Measurements from ENCODE around the gene SCARB2. TPM values are rescaled to one million over a fixed set of nuclear protein-coding genes. Genes with fewer than 3 reads are reported as not detected.

The SCARB2 gene
- total RNA-seq, 1 donor from 2014 or later = 145 TPM

GRCh38 chr4:76205476-76205875 lies 8.1 kb downstream of the SCARB2 start:
- DNase-seq (ENCODE audit: low spot score) = no peak
- ATAC-seq = no peak
- intact Hi-C loops (cut with DNase I) = no loop called here

GRCh38 chr4:76204936-76205335 lies 8.7 kb downstream of the SCARB2 start:
- no peak for ATAC-seq
- no peak for DNase-seq (ENCODE audit: low spot score)
- intact Hi-C loops (cut with DNase I) = no loop called here

- DNase-seq (ENCODE audit: low spot score) = no peak
- ATAC-seq = no peak
- intact Hi-C loops (cut with DNase I) = no loop called here
These were observed 10.1 kb downstream of the SCARB2 start for GRCh38 chr4:76203541-76203940.

GRCh38 chr4:76201276-76201675 lies 12.3 kb downstream of the SCARB2 start:
- no peak for ATAC-seq
- intact Hi-C loops (cut with DNase I) = no loop called here
- DNase-seq (ENCODE audit: low spot score) = no peak

GRCh38 chr4:76200771-76201231 lies 12.8 kb downstream of the SCARB2 start:
- intact Hi-C loops (cut with DNase I) = no loop called here
- ATAC-seq (no peak), DNase-seq (ENCODE audit: low spot score) (no peak)

GRCh38 chr4:76199664-76200211 lies 13.9 kb downstream of the SCARB2 start:
- intact Hi-C loops (cut with DNase I) = no loop called here
- peak; percentile 56 for ATAC-seq
- no peak for DNase-seq (ENCODE audit: low spot score)

GRCh38 chr4:76198411-76199237 lies 15.0 kb downstream of the SCARB2 start:
- intact Hi-C loops (cut with DNase I) = no loop called here
- ATAC-seq (peak; percentile 83), DNase-seq (ENCODE audit: low spot score) (peak; percentile 64)

GRCh38 chr4:76197971-76198410 lies 15.6 kb downstream of the SCARB2 start:
- intact Hi-C loops (cut with DNase I) = no loop called here
- ATAC-seq (peak; percentile 85), DNase-seq (ENCODE audit: low spot score) (peak; percentile 77)

- ATAC-seq = no peak
- intact Hi-C loops (cut with DNase I) = no loop called here
- no peak for DNase-seq (ENCODE audit: low spot score)
These were observed 16.4 kb downstream of the SCARB2 start for GRCh38 chr4:76197031-76197743.

GRCh38 chr4:76196376-76196775 lies 17.2 kb downstream of the SCARB2 start:
- intact Hi-C loops (cut with DNase I) = no loop called here
- ATAC-seq (no peak), DNase-seq (ENCODE audit: low spot score) (no peak)

GRCh38 chr4:76195326-76195725 lies 18.3 kb downstream of the SCARB2 start:
- intact Hi-C loops (cut with DNase I) = no loop called here
- DNase-seq (ENCODE audit: low spot score) = no peak
- no peak for ATAC-seq

GRCh38 chr4:76194325-76194724 lies 19.3 kb downstream of the SCARB2 start:
- no peak for DNase-seq (ENCODE audit: low spot score)
- intact Hi-C loops (cut with DNase I) = no loop called here
- ATAC-seq = no peak

- intact Hi-C loops (cut with DNase I) = no loop called here
- DNase-seq (ENCODE audit: low spot score) (no peak), ATAC-seq (no peak)
These were observed 21.4 kb downstream of the SCARB2 start for GRCh38 chr4:76192236-76192635.

- ATAC-seq (no peak), DNase-seq (ENCODE audit: low spot score) (no peak)
- intact Hi-C loops (cut with DNase I) = no loop called here
These were observed 25.1 kb downstream of the SCARB2 start for GRCh38 chr4:76188557-76188956.

GRCh38 chr4:76188149-76188548 lies 25.5 kb downstream of the SCARB2 start:
- no peak for DNase-seq (ENCODE audit: low spot score)
- intact Hi-C loops (cut with DNase I) = no loop called here
- no peak for ATAC-seq

- DNase-seq (ENCODE audit: low spot score) (no peak), ATAC-seq (no peak)
- intact Hi-C loops (cut with DNase I) = no loop called here
These were observed 26.5 kb downstream of the SCARB2 start for GRCh38 chr4:76187152-76187551.

GRCh38 chr4:76182463-76182862 lies 31.2 kb downstream of the SCARB2 start:
- intact Hi-C loops (cut with DNase I) = no loop called here
- ATAC-seq (no peak), DNase-seq (ENCODE audit: low spot score) (no peak)

GRCh38 chr4:76179398-76180318 lies 34.0 kb downstream of the SCARB2 start:
- DNase-seq (ENCODE audit: low spot score) = peak; percentile 92
- intact Hi-C loops (cut with DNase I) = no loop called here
- ATAC-seq = peak; percentile 89

GRCh38 chr4:76178296-76178695 lies 35.3 kb downstream of the SCARB2 start:
- no peak for ATAC-seq
- intact Hi-C loops (cut with DNase I) = no loop called here
- DNase-seq (ENCODE audit: low spot score) = no peak

Measured in sciatic nerve (tissue), 2 donors.